ENCODE measurements around the gene KCNK5.

The KCNK5 gene

GRCh38 chr6:39177130-39177529, 52.1 kb downstream of the KCNK5 start:
- DNase-seq (ENCODE audit: low read depth, low spot score) = no peak

GRCh38 chr6:39173270-39173669, 56.0 kb downstream of the KCNK5 start:
- DNase-seq (ENCODE audit: low read depth, low spot score) = no peak

GRCh38 chr6:39172377-39172757, 56.9 kb downstream of the KCNK5 start:
- DNase-seq (ENCODE audit: low read depth, low spot score) = no peak

- DNase-seq (ENCODE audit: low read depth, low spot score) = no peak
Measured at GRCh38 chr6:39171489-39172376, 57.5 kb downstream of the KCNK5 start.

GRCh38 chr6:39170860-39171259, 58.4 kb downstream of the KCNK5 start:
- DNase-seq (ENCODE audit: low read depth, low spot score) = no peak

- no peak for DNase-seq (ENCODE audit: low read depth, low spot score)
Measured at GRCh38 chr6:39170389-39170788, 58.9 kb downstream of the KCNK5 start.

- DNase-seq (ENCODE audit: low read depth, low spot score) = no peak
Measured at GRCh38 chr6:39169448-39170344, 59.6 kb downstream of the KCNK5 start.

- DNase-seq (ENCODE audit: low read depth, low spot score) = no peak
Measured at GRCh38 chr6:39167866-39168625, 61.2 kb downstream of the KCNK5 start.

- DNase-seq (ENCODE audit: low read depth, low spot score) = no peak
Measured at GRCh38 chr6:39167321-39167720, 62.0 kb downstream of the KCNK5 start.

GRCh38 chr6:39166912-39167290, 62.4 kb downstream of the KCNK5 start:
- DNase-seq (ENCODE audit: low read depth, low spot score) = no peak

- DNase-seq (ENCODE audit: low read depth, low spot score) = peak; percentile 74
Measured at GRCh38 chr6:39166189-39166911, 62.9 kb downstream of the KCNK5 start.

GRCh38 chr6:39157511-39157910, 71.8 kb downstream of the KCNK5 start:
- no peak for DNase-seq (ENCODE audit: low read depth, low spot score)

GRCh38 chr6:39156801-39157200, 72.5 kb downstream of the KCNK5 start:
- no peak for DNase-seq (ENCODE audit: low read depth, low spot score)

- DNase-seq (ENCODE audit: low read depth, low spot score) = no peak
Measured at GRCh38 chr6:39154705-39155104, 74.6 kb downstream of the KCNK5 start.

GRCh38 chr6:39153766-39154397, 75.4 kb downstream of the KCNK5 start:
- DNase-seq (ENCODE audit: low read depth, low spot score) = no peak

GRCh38 chr6:39152262-39152661, 77.0 kb downstream of the KCNK5 start:
- DNase-seq (ENCODE audit: low read depth, low spot score) = no peak

- DNase-seq (ENCODE audit: low read depth, low spot score) = no peak
Measured at GRCh38 chr6:39151211-39151610, 78.1 kb downstream of the KCNK5 start.

GRCh38 chr6:39144481-39145173, 84.6 kb downstream of the KCNK5 start:
- DNase-seq (ENCODE audit: low read depth, low spot score) = no peak

GRCh38 chr6:39143238-39143930, 85.9 kb downstream of the KCNK5 start:
- DNase-seq (ENCODE audit: low read depth, low spot score) = no peak
